GM23338 (cell line): ENCODE measurements around the gene MXRA7. TPM values are rescaled to one million over a fixed set of nuclear protein-coding genes. Genes with fewer than 3 reads are reported as not detected.
"Not testable (repeated sequence)": the region's sequence is repeated elsewhere in the genome, so short reads cannot be mapped to it uniquely, and the experiment has no call there.

ENCODE experiments used
- ATAC-seq: fragments of 200-7000 bp; cut with Tn5 transposase; 3 replicates; pipeline ENCODE4 v1.9.1; 2020
- DNase-seq: peaks from one replicate; pipeline ENCODE4 v3.0.0-alpha.2; 2015; ENCODE audit warnings: low spot score
- H2AFZ ChIP-seq: fragments of 200-600 bp; sonication (generic); 2 replicates; pipeline ENCODE4 v1.8.0; 2016; ENCODE audit warnings: antibody characterized with exemption, mild to moderate bottlenecking, moderate library complexity
- H3F3A ChIP-seq: fragments of 200-600 bp; sonication (generic); replicated peaks from 2 replicates; pipeline ENCODE4 v1.8.0; 2017; ENCODE audit warnings: antibody characterized with exemption, mixed run types, low read depth
- H3K27ac ChIP-seq: fragments of 200-600 bp; sonication (generic); 2 replicates; pipeline ENCODE4 v1.6.1; 2016; ENCODE audit warnings: low read depth
- H3K27me3 ChIP-seq: fragments of 200-600 bp; sonication (generic); 2 replicates; pipeline ENCODE4 v1.8.0; 2016; ENCODE audit warnings: mild to moderate bottlenecking, mixed run types, moderate library complexity; ENCODE audit not compliant: insufficient read depth
- H3K36me3 ChIP-seq: fragments of 200-600 bp; sonication (generic); 2 replicates; pipeline ENCODE4 v1.8.0; 2016; ENCODE audit warnings: mild to moderate bottlenecking; ENCODE audit not compliant: insufficient read depth
- H3K4me1 ChIP-seq: fragments of 200-600 bp; sonication (generic); 2 replicates; pipeline ENCODE4 v1.8.0; 2016; ENCODE audit warnings: mild to moderate bottlenecking, moderate library complexity; ENCODE audit not compliant: insufficient read depth
- H3K4me2 ChIP-seq: fragments of 200-600 bp; sonication (generic); 2 replicates; pipeline ENCODE4 v1.7.1; 2017; ENCODE audit warnings: mixed run types
- H3K4me3 ChIP-seq: fragments of 200-600 bp; sonication (generic); 2 replicates; pipeline ENCODE4 v1.6.1; 2016; ENCODE audit warnings: mixed run types
- H3K79me2 ChIP-seq: fragments of 200-600 bp; sonication (generic); replicated peaks from 2 replicates; pipeline ENCODE4 v1.8.0; 2017; ENCODE audit warnings: mild to moderate bottlenecking; ENCODE audit not compliant: insufficient read depth
- H3K9me2 ChIP-seq: fragments of 200-600 bp; sonication (generic); 2 replicates; pipeline ENCODE4 v1.8.0; 2017; ENCODE audit not compliant: insufficient read depth
- H4K20me1 ChIP-seq: fragments of 200-600 bp; sonication (generic); replicated peaks from 2 replicates; pipeline ENCODE4 v1.8.0; 2017; ENCODE audit warnings: mild to moderate bottlenecking; ENCODE audit not compliant: insufficient read depth
- H3K27ac Mint-ChIP-seq: 2 replicates; pipeline ENCODE4 v1.8.0; 2020; ENCODE audit warnings: inconsistent platforms, mild to moderate bottlenecking, moderate library complexity, mixed read lengths
- H3K27me3 Mint-ChIP-seq: 3 replicates; pipeline ENCODE4 v1.8.0; 2022; ENCODE audit warnings: low read depth, mild to moderate bottlenecking, moderate library complexity, mixed read lengths, inconsistent platforms; ENCODE audit not compliant: insufficient read depth, poor library complexity
- H3K36me3 Mint-ChIP-seq: 3 replicates; pipeline ENCODE4 v1.8.0; 2021; ENCODE audit warnings: low read depth, mild to moderate bottlenecking, inconsistent platforms, moderate library complexity, mixed read lengths
- H3K4me1 Mint-ChIP-seq: 3 replicates; pipeline ENCODE4 v1.8.0; 2020; ENCODE audit warnings: mild to moderate bottlenecking, inconsistent platforms, mixed read lengths
- H3K4me3 Mint-ChIP-seq: 3 replicates; pipeline ENCODE4 v1.8.0; 2021; ENCODE audit warnings: moderate library complexity, mild to moderate bottlenecking, inconsistent platforms, mixed read lengths
- H3K9me3 Mint-ChIP-seq: 3 replicates; pipeline ENCODE4 v1.8.0; 2020; ENCODE audit warnings: moderate library complexity, mild to moderate bottlenecking, inconsistent platforms, mixed read lengths
- CTCF ChIP-seq, 2 experiments: fragments of 200-600 bp in 1 of 2; sonication (generic) in 1 of 2; conservative IDR thresholded peaks; 2 replicates each; pipeline versions ENCODE4 v1.5.1 to v1.6.1; 2016 to 2017; ENCODE audit warnings: antibody characterized with exemption in 2 of 2, low read depth in 2 of 2, mild to moderate bottlenecking in 2 of 2, moderate library complexity in 1 of 2
- EZH2 ChIP-seq: fragments of 200-600 bp; sonication (generic); IDR thresholded peaks from one replicate; pipeline ENCODE4 v1.8.0; 2017; ENCODE audit warnings: antibody characterized with exemption, mild to moderate bottlenecking, low read depth; ENCODE audit not compliant: unreplicated experiment
- EZH2phosphoT487 ChIP-seq: fragments of 200-600 bp; sonication (generic); IDR thresholded peaks from one replicate; pipeline ENCODE4 v1.8.1; 2018; ENCODE audit warnings: antibody characterized with exemption; ENCODE audit not compliant: unreplicated experiment
- NANOG ChIP-seq: IDR thresholded peaks from 2 replicates; pipeline ENCODE4 v1.6.1; 2016; ENCODE audit warnings: antibody characterized with exemption, borderline replicate concordance
- POLR2AphosphoS5 ChIP-seq: IDR thresholded peaks from 2 replicates; pipeline ENCODE4 v1.6.1; 2016; ENCODE audit warnings: antibody characterized with exemption, low read depth
- STAT1 ChIP-seq: IDR thresholded peaks from one replicate; pipeline ENCODE4 v1.6.1; 2016; ENCODE audit warnings: antibody characterized with exemption; ENCODE audit not compliant: unreplicated experiment
- ZNF114 ChIP-seq: fragments of 250-450 bp; sonication (Bioruptor Pico); IDR thresholded peaks from 2 replicates; pipeline ENCODE4 v1.5.0; 2020; ENCODE audit warnings: mild to moderate bottlenecking, moderate library complexity
- ZNF331 ChIP-seq: fragments of 250-450 bp; sonication (Bioruptor Pico); IDR thresholded peaks from 2 replicates; pipeline ENCODE4 v1.5.0; 2020; ENCODE audit warnings: low read depth, mild to moderate bottlenecking, moderate library complexity
- ZNF462 ChIP-seq: fragments of 250-450 bp; sonication (Bioruptor Pico); IDR thresholded peaks from 2 replicates; pipeline ENCODE4 v1.5.0; 2020; ENCODE audit warnings: mild to moderate bottlenecking, moderate library complexity
- polyA plus RNA-seq: library from polyadenylated mRNA; unstranded; fragments of >200 nt; fragmentation: Nextera tagmentation; extraction: Ambion mirVana; gene quantifications from 2 replicates; pipeline ENCODE4 v1.2.1, GENCODE V29; 2016
- total RNA-seq: library from RNA; depleted of rRNA; stranded (reverse); fragments of >200 nt; shearing (Covaris generic); gene quantifications from 2 replicates; pipeline ENCODE4 v1.2.3, GENCODE V29; 2014

MXRA7 gene
- total and polyA plus RNA-seq, 2 experiments from 2014 or later = 12.1 to 46.6 TPM

GRCh38 chr17:76722977-76723376, 12.2 kb upstream of the MXRA7 start:
- H3K36me3 Mint-ChIP-seq = peaks cover 68% of the 10 kb centered on the region
- Histone ChIP-seq H4K20me1 (peaks cover 17% of the 10 kb centered on the region), H3K4me1 (peaks cover 13% of the 10 kb centered on the region), H3K36me3 (peaks cover 33% of the 10 kb centered on the region), H3K79me2 (peaks cover 32% of the 10 kb centered on the region)
- H3K27ac Mint-ChIP-seq, H3K4me3 Mint-ChIP-seq, H3K4me3 ChIP-seq, H3K27me3 ChIP-seq, H3K9me2 ChIP-seq, H3K4me2 ChIP-seq, H3K9me3 Mint-ChIP-seq, H3F3A ChIP-seq, H2AFZ ChIP-seq, DNase-seq, H3K27me3 Mint-ChIP-seq, H3K27ac ChIP-seq, ATAC-seq: not testable (repeated sequence)
- H3K4me1 Mint-ChIP-seq = peaks cover 10% of the 10 kb centered on the region; the same call in 2 of the 3 replicates

GRCh38 chr17:76722279-76722678, 11.5 kb upstream of the MXRA7 start:
- Mint-ChIP-seq H3K27me3 (peaks cover 5% of the 10 kb centered on the region), H3K27ac (no peak overlapping the region), H3K36me3 (peaks cover 69% of the 10 kb centered on the region), H3K4me1 (peaks cover 5% of the 10 kb centered on the region; the same call in 2 of the 3 replicates), H3K4me3 (no peak overlapping the region), H3K9me3 (no peaks in the 10 kb centered on the region)
- H3K27ac ChIP-seq = no peak overlapping the region
- ATAC-seq (no peak), DNase-seq (no peak)
- H3K36me3 ChIP-seq = peaks cover 33% of the 10 kb centered on the region
- H4K20me1 ChIP-seq = peaks cover 12% of the 10 kb centered on the region
- H3F3A ChIP-seq = 0 out of 2 replicates have a peak, but pooled peaks cover 4% of the 10 kb centered on the region
- no peaks in the 10 kb centered on the region for H3K9me2 ChIP-seq
- H3K79me2 ChIP-seq = peaks cover 25% of the 10 kb centered on the region
- peaks cover 6% of the 10 kb centered on the region for H3K4me1 ChIP-seq
- H3K27me3 ChIP-seq = no peaks in the 10 kb centered on the region
- no peak overlapping the region for H3K4me3 ChIP-seq
- H2AFZ ChIP-seq = no peak overlapping the region
- no peak overlapping the region for H3K4me2 ChIP-seq
- TF ChIP-seq EZH2 (no peak), ZNF114 (CRISPR knock-in tag) (no peak)

GRCh38 chr17:76721463-76721862, 10.7 kb upstream of the MXRA7 start:
- Histone ChIP-seq H3F3A (0 out of 2 replicates have a peak, but pooled peaks cover 4% of the 10 kb centered on the region), H3K79me2 (peaks cover 23% of the 10 kb centered on the region), H3K27me3 (no peaks in the 10 kb centered on the region), H3K36me3 (peaks cover 38% of the 10 kb centered on the region), H3K4me2 (no peak overlapping the region), H2AFZ (no peak overlapping the region), H3K4me3 (no peak overlapping the region), H4K20me1 (peaks cover 11% of the 10 kb centered on the region; the same call in 1 of the 2 replicates), H3K9me2 (no peaks in the 10 kb centered on the region), H3K4me1 (peaks cover 6% of the 10 kb centered on the region; the same call in 1 of the 2 replicates), H3K27ac (no peak overlapping the region)
- ATAC-seq = no peak
- DNase-seq = no peak
- Mint-ChIP-seq H3K4me3 (no peak overlapping the region), H3K27me3 (peaks cover 3% of the 10 kb centered on the region), H3K9me3 (no peaks in the 10 kb centered on the region), H3K4me1 (peaks cover 5% of the 10 kb centered on the region; the same call in 2 of the 3 replicates), H3K36me3 (peaks cover 76% of the 10 kb centered on the region), H3K27ac (no peak overlapping the region)
- no peak for TF ChIP-seq POLR2AphosphoS5
- TF ChIP-seq ZNF462 (CRISPR knock-in tag) = no peak
- no peak for TF ChIP-seq ZNF114 (CRISPR knock-in tag)
- no peak for TF ChIP-seq NANOG
- TF ChIP-seq ZNF331 (CRISPR knock-in tag) = no peak
- TF ChIP-seq CTCF (conservative IDR thresholded peaks at IDR 0.05; ENCODE audit: low read depth in 2 of 2) = no peak
- no peak for TF ChIP-seq STAT1
- no peak for TF ChIP-seq EZH2
- TF ChIP-seq EZH2phosphoT487 = no peak
